B cell (primary cell): ENCODE data around the gene KEL. TPM values are rescaled to one million over a fixed set of nuclear protein-coding genes. Genes with fewer than 3 reads are reported as not detected.

Experiments used
- ATAC-seq: fragments of 200-7000 bp; cut with Tn5 transposase; one replicate; pipeline ENCODE4 v1.10.0; 2021; ENCODE audit warnings: low read depth, mild to moderate bottlenecking, moderate number of reproducible peaks, moderate library complexity
- CTCF ChIA-PET: fragments of 350-600 bp; sonication (Branson Sonifier 250); formaldehyde crosslinking; loops from one replicate; lab custom pipeline; 2021; ENCODE audit warnings: antibody characterized with exemption, inconsistent platforms; lab: Charles Lee
- POLR2A ChIA-PET: fragments of 350-600 bp; sonication (Branson Sonifier 250); formaldehyde crosslinking; loops from one replicate; lab custom pipeline; 2021; ENCODE audit warnings: antibody characterized with exemption; lab: Charles Lee
- DNase-seq: peaks from one replicate; pipeline ENCODE4 v3.0.0; 2013
- H2AFZ ChIP-seq: 2 replicates; pipeline ENCODE4 v1.6.1; 2012; ENCODE audit warnings: mild to moderate bottlenecking, low read depth, low read length; ENCODE audit not compliant: insufficient read depth, poor library complexity, severe bottlenecking
- H3K27ac ChIP-seq, 2 donors: 1 replicate in 1 of 2; 2 replicates in 1 of 2; pipeline ENCODE4 v1.5.1; 2012 to 2013; ENCODE audit warnings: low read length in 2 of 2, mild to moderate bottlenecking in 2 of 2, moderate library complexity in 1 of 2
- H3K27me3 ChIP-seq, 4 experiments: fragments of 200-600 bp in 1 of 4; sonication (generic) in 1 of 4; replicated peaks in 1 of 4; 1 replicate in 2 of 4; 2 replicates in 2 of 4; pipeline versions ENCODE4 v1.6.1 to v1.7.0; 2013 to 2016; ENCODE audit warnings: low read length in 3 of 4, mild to moderate bottlenecking in 2 of 4, mixed read lengths in 1 of 4, moderate library complexity in 1 of 4; ENCODE audit not compliant: insufficient read depth in 4 of 4, control insufficient read depth in 3 of 4; ENCODE audit errors: control extremely low read depth in 1 of 4
- H3K36me3 ChIP-seq, 2 experiments: replicated peaks in 1 of 2; 1 replicate in 1 of 2; 2 replicates in 1 of 2; pipeline versions ENCODE4 v1.6.1 to v1.7.1; 2013; ENCODE audit warnings: low read length in 1 of 2; ENCODE audit not compliant: insufficient read depth in 2 of 2, control insufficient read depth in 1 of 2; ENCODE audit errors: control extremely low read depth in 1 of 2, extremely low read depth in 1 of 2
- H3K4me1 ChIP-seq, 2 donors: fragments of 200-600 bp in 1 of 2; sonication (generic) in 1 of 2; 1 replicate in 1 of 2; 2 replicates in 1 of 2; pipeline versions ENCODE4 v1.5.1 to v1.6.1; 2013 to 2017; ENCODE audit warnings: low read length in 2 of 2; ENCODE audit not compliant: control insufficient read depth in 2 of 2, insufficient read depth in 2 of 2
- H3K4me2 ChIP-seq: replicated peaks from 2 replicates; pipeline ENCODE3; 2012; ENCODE audit warnings: mild to moderate bottlenecking, low read depth, low read length; ENCODE audit not compliant: poor library complexity, severe bottlenecking
- H3K4me3 ChIP-seq, 5 experiments: fragments of 200-600 bp in 1 of 5; sonication (generic) in 1 of 5; 1 replicate in 3 of 5; 2 replicates in 2 of 5; pipeline versions ENCODE4 v1.5.1 to v1.7.0; 2011 to 2016; ENCODE audit warnings: low read length in 4 of 5, mild to moderate bottlenecking in 4 of 5, low read depth in 2 of 5, control low read depth in 1 of 5, moderate library complexity in 1 of 5; ENCODE audit not compliant: insufficient read depth in 1 of 5; ENCODE audit errors: control extremely low read depth in 1 of 5, extremely low read depth in 1 of 5
- H3K79me2 ChIP-seq: fragments of 200-600 bp; sonication (generic); one replicate; pipeline ENCODE4 v1.6.0; 2016; ENCODE audit warnings: low read length; ENCODE audit not compliant: control insufficient read depth, insufficient read depth
- H3K9ac ChIP-seq: fragments of 200-600 bp; sonication (generic); 2 replicates; pipeline ENCODE4 v1.6.1; 2017; ENCODE audit warnings: mild to moderate bottlenecking, low read length, moderate library complexity
- H3K9me3 ChIP-seq, 3 donors: one replicate each; pipeline versions ENCODE4 v1.6.1 to v1.7.1; 2013; ENCODE audit warnings: low read length in 2 of 3; ENCODE audit not compliant: control insufficient read depth in 2 of 3, insufficient read depth in 1 of 3; ENCODE audit errors: control extremely low read depth in 1 of 3
- H4K20me1 ChIP-seq: 2 replicates; pipeline ENCODE4 v1.6.0; 2012; ENCODE audit warnings: mild to moderate bottlenecking, low read length; ENCODE audit not compliant: insufficient read depth, control insufficient read depth, poor library complexity, severe bottlenecking
- H3K27ac Mint-ChIP-seq: one replicate; pipeline ENCODE4 v1.8.0; 2021; ENCODE audit warnings: mixed read lengths
- H3K27me3 Mint-ChIP-seq: one replicate; pipeline ENCODE4 v1.8.0; 2021; ENCODE audit warnings: mixed read lengths
- H3K4me1 Mint-ChIP-seq: one replicate; pipeline ENCODE4 v1.8.0; 2021; ENCODE audit warnings: mixed read lengths
- H3K4me3 Mint-ChIP-seq: one replicate; pipeline ENCODE4 v1.8.0; 2021; ENCODE audit warnings: mixed read lengths
- H3K9me3 Mint-ChIP-seq: one replicate; pipeline ENCODE4 v1.8.0; 2022; ENCODE audit warnings: mixed read lengths; ENCODE audit not compliant: insufficient read depth
- CTCF ChIP-seq: fragments of 200-600 bp; IDR thresholded peaks from one replicate; pipeline ENCODE4 v1.8.0; 2022; ENCODE audit warnings: antibody characterized with exemption, mild to moderate bottlenecking
- EZH2 ChIP-seq: IDR thresholded peaks from 2 replicates; pipeline ENCODE4 v1.6.1; 2012; ENCODE audit warnings: borderline replicate concordance, low read depth, mild to moderate bottlenecking, moderate library complexity, low read length; ENCODE audit not compliant: insufficient read depth, poor library complexity, severe bottlenecking
- WGBS: methylation state at CpG from one replicate; pipeline ENCODE4 v1.1.5; 2013; ENCODE audit warnings: missing lambda C conversion rate; ENCODE audit not compliant: insufficient coverage; 5-methylcytosine and 5-hydroxymethylcytosine counted together
- intact Hi-C: fragments of 100-400 bp; cut with micrococcal nuclease; formaldehyde crosslinking; loops from one replicate; pipeline ENCODE4 v1.10.0; 2022
- polyA plus RNA-seq: library from polyadenylated mRNA; depleted of rRNA; stranded (reverse); fragments of >200 nt; gene quantifications from 2 replicates; pipeline ENCODE4 v1.2.3, GENCODE V29; 2012
- total RNA-seq, 2 donors: library from RNA; stranded (reverse); fragments of 120-200 nt in 1 of 2; gene quantifications; 1 replicate in 1 of 2; 2 replicates in 1 of 2; pipeline versions ENCODE4 v1.2.3 to v1.2.4, GENCODE V29; 2013 to 2022

The KEL gene
- total and polyA plus RNA-seq, 2 donors (not counting 1 experiment from before 2014, with no cell fraction given): 0.27 to 0.71 TPM

- H3K9me3 ChIP-seq: no peaks in the 10 kb centered on the region
- 94% methylated on average over 5 of the region's 5 CpGs for WGBS
- no peaks in the 10 kb centered on the region for H3K27me3 Mint-ChIP-seq
- peaks cover 9% of the 10 kb centered on the region for H3K4me1 Mint-ChIP-seq
- H3K27ac Mint-ChIP-seq: no peak overlapping the region
- DNase-seq (no peak), ATAC-seq (no peak)
- no peaks in the 10 kb centered on the region for H3K36me3 ChIP-seq
- H3K79me2 ChIP-seq: no peaks in the 10 kb centered on the region
- H3K27me3 ChIP-seq: no peaks in the 10 kb centered on the region
- no peaks in the 10 kb centered on the region for H4K20me1 ChIP-seq
- H3K9ac ChIP-seq: peak overlapping the region; percentile 38
- H3K4me1 ChIP-seq: peaks cover 5 to 12% of the 10 kb centered on the region in 2 donors
- no peak overlapping the region for H3K27ac ChIP-seq
- no peak for TF ChIP-seq CTCF
- no peak for TF ChIP-seq EZH2
- ChIA-PET POLR2A (no interaction called here), CTCF (interaction anchor here (0.7 to 24.7 kb wide), 37 partner anchors 10 to 468 kb away, joined by 3 to 809 read pairs (median 7); partner anchors contain the start of genes EPHB6, KEL and TAS2R40)
- H3K4me3 ChIP-seq: peak overlapping the region in 4 of 5 experiments; percentile 5 to 39 (median 33)
- intact Hi-C loops: loop anchor here (1.0 to 2.0 kb wide), 7 partner anchors 94 to 399 kb away; no protein-coding TSS in a partner anchor
- H3K4me3 Mint-ChIP-seq: peak overlapping the region; percentile 87
- H2AFZ ChIP-seq: peak overlapping the region; percentile 81
- H3K4me2 ChIP-seq: peak overlapping the region; percentile 67
- H3K9me3 Mint-ChIP-seq: no peaks in the 10 kb centered on the region
These were observed 40.7 kb upstream of the KEL start for GRCh38 chr7:143002898-143003297.

DNA sequence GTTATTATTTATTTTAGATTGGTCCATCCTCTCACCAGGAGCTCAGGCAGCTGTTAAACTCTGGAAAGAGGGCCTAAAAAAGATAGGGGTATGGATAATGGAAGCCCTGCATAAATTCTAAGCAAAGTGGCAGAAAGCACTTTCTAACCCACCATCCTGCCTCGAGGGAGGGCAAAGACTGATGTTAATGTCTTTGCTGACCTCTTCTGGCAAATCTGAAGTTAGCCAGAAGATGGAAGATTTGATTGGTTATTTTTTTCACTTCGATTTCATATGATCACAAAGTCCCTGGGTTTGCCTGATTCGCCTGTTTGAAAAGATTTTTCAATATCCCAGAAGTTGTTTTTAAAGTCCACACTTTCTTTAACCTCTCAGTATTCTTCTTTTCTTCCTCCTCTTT, 39.9 kb upstream of the KEL start:
- no peaks in the 10 kb centered on the region for H3K9me3 Mint-ChIP-seq
- no peak overlapping the region for H3K4me2 ChIP-seq
- DNase-seq: peak; percentile 42
- 90% methylated on average over 2 of the region's 3 CpGs for WGBS
- peaks cover 7% of the 10 kb centered on the region for H3K4me1 Mint-ChIP-seq
- H3K4me3 Mint-ChIP-seq: no peak overlapping the region
- H3K4me1 ChIP-seq: peaks cover 5 to 10% of the 10 kb centered on the region in 2 donors
- H3K27me3 Mint-ChIP-seq: no peaks in the 10 kb centered on the region
- no peaks in the 10 kb centered on the region for H3K9me3 ChIP-seq
- H3K79me2 ChIP-seq: no peaks in the 10 kb centered on the region
- H4K20me1 ChIP-seq: no peaks in the 10 kb centered on the region
- no peak overlapping the region for H3K27ac ChIP-seq
- no peak overlapping the region for H3K9ac ChIP-seq
- intact Hi-C loops: loop anchor here (1.0 to 2.0 kb wide), 4 partner anchors 93 to 219 kb away; no protein-coding TSS in a partner anchor
- H3K4me3 ChIP-seq: no peak overlapping the region
- no peak overlapping the region for H3K27ac Mint-ChIP-seq
- TF ChIP-seq EZH2 (no peak), CTCF (peak; percentile 23)
- H3K36me3 ChIP-seq: no peaks in the 10 kb centered on the region
- ATAC-seq: no peak
- H3K27me3 ChIP-seq: no peaks in the 10 kb centered on the region
- ChIA-PET POLR2A (no interaction called here), CTCF (interaction anchor here (0.8 to 24.7 kb wide), 32 partner anchors 10 to 467 kb away, joined by 3 to 809 read pairs (median 8); partner anchors contain the start of genes EPHB6, KEL and TAS2R40)
- no peak overlapping the region for H2AFZ ChIP-seq
